KOPT-K1 (cell line): ENCODE data around the gene ERBB4.
"Not testable (repeated sequence)": the region's sequence is repeated elsewhere in the genome, so short reads cannot be mapped to it uniquely, and the experiment has no call there.

Source experiments
- H3K27ac ChIP-seq: fragments of 200-600 bp; sonication (generic); 2 replicates; pipeline ENCODE4 v1.5.1; 2016; ENCODE audit warnings: antibody characterized with exemption, mild to moderate bottlenecking, low read depth, low read length; ENCODE audit not compliant: poor library complexity, severe bottlenecking
- H3K36me3 ChIP-seq: fragments of 200-600 bp; sonication (generic); 2 replicates; pipeline ENCODE4 v1.5.1; 2017; ENCODE audit warnings: antibody characterized with exemption, mild to moderate bottlenecking, low read length, moderate library complexity; ENCODE audit not compliant: insufficient read depth
- H3K9me3 ChIP-seq: fragments of 200-600 bp; sonication (generic); 2 replicates; pipeline ENCODE4 v1.5.1; 2017; ENCODE audit warnings: antibody characterized with exemption, low read length, mild to moderate bottlenecking; ENCODE audit not compliant: insufficient read depth, poor library complexity, severe bottlenecking

ERBB4 gene

GRCh38 chr2:212135739-212136138 lies 402.9 kb downstream of the ERBB4 start:
- no peak overlapping the region for H3K27ac ChIP-seq
- no peaks in the 10 kb centered on the region for H3K9me3 ChIP-seq
- H3K36me3 ChIP-seq, result no peaks in the 10 kb centered on the region

DNA sequence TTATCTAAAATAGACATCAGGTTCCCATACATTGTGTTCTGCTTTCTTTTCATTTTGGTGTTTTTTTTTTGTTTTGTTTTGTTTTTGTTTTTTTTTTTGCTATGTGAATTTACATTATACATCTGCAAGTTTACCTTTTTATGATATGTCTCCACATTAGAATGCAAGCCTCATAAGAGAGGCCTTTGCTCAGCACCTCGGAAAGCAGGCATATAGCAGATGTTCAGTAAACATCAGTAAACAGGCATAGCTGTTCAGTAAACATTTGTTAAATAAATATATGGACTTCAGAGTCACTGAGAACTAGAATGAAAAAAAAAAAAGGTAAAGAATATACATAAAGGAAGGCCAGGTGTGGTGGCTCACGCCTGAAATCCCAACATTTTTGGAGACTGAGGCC lies 405.3 kb downstream of the ERBB4 start:
- H3K9me3 ChIP-seq, result no peaks in the 10 kb centered on the region
- H3K27ac ChIP-seq, result no peak overlapping the region
- no peaks in the 10 kb centered on the region for H3K36me3 ChIP-seq

- H3K27ac ChIP-seq, result no peak overlapping the region
- H3K36me3 ChIP-seq, result no peaks in the 10 kb centered on the region
- H3K9me3 ChIP-seq, result no peaks in the 10 kb centered on the region
Observed at GRCh38 chr2:212124598-212124997, 414.0 kb downstream of the ERBB4 start.

DNA sequence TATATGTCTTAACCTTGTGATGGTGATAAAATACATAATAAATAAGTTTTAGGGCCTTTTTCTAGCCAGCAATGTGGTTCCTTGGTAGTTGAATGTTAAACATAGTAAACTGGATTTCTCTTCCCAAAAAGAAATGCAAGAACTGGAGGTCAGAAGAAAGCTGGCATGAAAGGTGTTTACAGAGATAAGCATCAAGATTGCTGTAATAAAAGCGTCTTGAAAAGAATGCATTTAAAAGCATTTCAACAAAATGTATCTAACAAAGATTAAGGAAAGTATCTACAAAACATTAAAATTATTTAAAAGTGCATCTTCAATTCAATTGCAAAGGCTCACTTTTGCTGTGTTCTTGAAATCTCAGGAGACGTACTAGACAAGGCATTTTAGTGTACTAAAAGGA lies 419.0 kb downstream of the ERBB4 start:
- no peaks in the 10 kb centered on the region for H3K36me3 ChIP-seq
- H3K9me3 ChIP-seq, result no peaks in the 10 kb centered on the region
- H3K27ac ChIP-seq, result no peak overlapping the region

GRCh38 chr2:212117926-212118325 lies 420.7 kb downstream of the ERBB4 start:
- H3K27ac ChIP-seq, result no peak overlapping the region
- H3K9me3 ChIP-seq, result no peaks in the 10 kb centered on the region
- no peaks in the 10 kb centered on the region for H3K36me3 ChIP-seq

- Histone ChIP-seq H3K9me3 (no peaks in the 10 kb centered on the region), H3K36me3 (no peaks in the 10 kb centered on the region), H3K27ac (no peak overlapping the region)
Observed at GRCh38 chr2:212114489-212114888, 424.1 kb downstream of the ERBB4 start.

GRCh38 chr2:212112401-212112800 lies 426.2 kb downstream of the ERBB4 start:
- no peaks in the 10 kb centered on the region for H3K36me3 ChIP-seq
- H3K27ac ChIP-seq, result no peak overlapping the region
- no peaks in the 10 kb centered on the region for H3K9me3 ChIP-seq

GRCh38 chr2:212109792-212110680 lies 428.6 kb downstream of the ERBB4 start:
- Histone ChIP-seq H3K27ac (no peak overlapping the region), H3K9me3 (peaks cover 7% of the 10 kb centered on the region), H3K36me3 (no peaks in the 10 kb centered on the region)

DNA sequence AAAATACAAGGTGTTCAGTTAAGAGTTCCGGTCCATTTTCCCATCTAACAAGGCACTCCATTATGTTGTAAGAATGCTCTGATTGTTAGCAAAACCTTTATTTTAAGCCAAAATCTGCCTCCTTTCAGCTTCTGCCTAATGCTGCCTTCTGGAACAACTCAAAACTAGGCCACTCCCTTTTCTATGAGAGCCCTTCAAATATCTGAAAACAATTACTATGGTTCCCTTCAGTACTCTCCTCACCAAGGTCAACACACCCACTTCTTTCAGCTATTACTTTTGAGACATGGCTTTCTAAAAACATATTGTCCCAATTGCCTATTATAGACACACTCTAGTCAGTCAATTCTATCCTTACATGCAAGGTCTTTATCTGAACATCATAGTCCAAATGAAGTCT lies 429.4 kb downstream of the ERBB4 start:
- no peak overlapping the region for H3K27ac ChIP-seq
- H3K36me3 ChIP-seq, result no peaks in the 10 kb centered on the region
- peaks cover 7% of the 10 kb centered on the region for H3K9me3 ChIP-seq

DNA sequence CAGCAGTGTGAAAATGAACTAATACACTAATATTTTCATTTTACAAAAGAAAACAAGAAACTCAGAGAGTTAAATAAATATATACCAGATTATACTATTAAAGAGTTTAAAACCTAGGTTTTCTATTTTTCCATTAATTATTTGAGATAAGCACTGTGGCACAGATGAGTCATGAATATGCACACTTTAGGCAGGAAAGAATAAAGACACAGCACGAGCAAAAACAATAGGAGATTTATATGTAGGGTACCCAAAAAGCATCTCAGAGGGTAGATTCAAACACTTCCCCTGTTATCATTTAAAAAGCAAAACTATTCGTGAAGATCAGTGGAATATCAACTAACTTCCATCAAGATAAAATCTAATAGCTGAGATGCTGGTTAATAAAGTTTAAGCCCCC lies 430.6 kb downstream of the ERBB4 start:
- H3K9me3 ChIP-seq, result peaks cover 7% of the 10 kb centered on the region
- no peaks in the 10 kb centered on the region for H3K36me3 ChIP-seq
- no peak overlapping the region for H3K27ac ChIP-seq

- Histone ChIP-seq H3K36me3 (no peaks in the 10 kb centered on the region), H3K27ac (no peak overlapping the region), H3K9me3 (peaks cover 7% of the 10 kb centered on the region)
Observed at GRCh38 chr2:212107014-212107413, 431.6 kb downstream of the ERBB4 start.

DNA sequence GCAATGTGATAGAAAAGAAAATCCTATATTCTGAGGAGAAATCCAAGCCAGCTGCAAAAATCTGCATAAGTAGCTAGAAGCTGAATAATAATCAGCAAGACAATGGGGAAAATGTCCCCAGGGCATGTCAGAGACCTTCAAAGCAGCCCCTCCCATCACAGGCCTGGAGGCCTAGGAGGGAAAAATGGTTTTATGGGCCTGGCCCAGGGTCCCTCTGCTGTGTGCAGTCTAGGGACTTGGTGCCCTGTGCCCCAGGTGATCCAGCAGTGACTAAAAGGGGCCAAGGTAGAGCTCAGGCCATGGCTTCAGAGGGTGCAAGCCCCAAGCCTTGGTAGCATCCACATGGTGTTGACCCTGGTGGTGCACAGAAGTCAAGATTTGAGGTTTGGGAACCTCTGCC lies 432.1 kb downstream of the ERBB4 start:
- not testable (repeated sequence) for H3K9me3 ChIP-seq, H3K36me3 ChIP-seq, H3K27ac ChIP-seq

DNA sequence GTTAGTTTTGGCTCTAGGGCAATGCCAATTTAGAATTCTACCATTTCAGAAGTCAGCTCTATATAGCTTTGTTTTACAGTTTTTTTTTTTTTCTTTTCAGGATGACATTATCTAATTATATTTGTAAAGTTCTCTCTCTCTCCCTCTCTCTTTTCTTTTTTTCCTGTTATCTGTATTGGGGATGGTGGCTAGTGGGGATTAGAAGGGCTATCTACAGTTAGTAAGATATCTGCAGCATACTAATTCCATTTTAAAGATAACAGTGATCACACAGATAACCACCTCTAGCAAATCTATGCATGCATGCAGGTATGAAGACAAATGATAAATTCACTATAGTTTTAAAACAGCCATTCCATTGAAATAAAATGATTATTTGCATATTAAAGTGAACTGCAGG lies 438.9 kb downstream of the ERBB4 start:
- H3K36me3 ChIP-seq, result no peaks in the 10 kb centered on the region
- no peak overlapping the region for H3K27ac ChIP-seq
- H3K9me3 ChIP-seq, result no peaks in the 10 kb centered on the region

- no peak overlapping the region for H3K27ac ChIP-seq
- no peaks in the 10 kb centered on the region for H3K36me3 ChIP-seq
- H3K9me3 ChIP-seq, result no peaks in the 10 kb centered on the region
Observed at GRCh38 chr2:212098966-212099365, 439.6 kb downstream of the ERBB4 start.

- no peak overlapping the region for H3K27ac ChIP-seq
- no peaks in the 10 kb centered on the region for H3K36me3 ChIP-seq
- no peaks in the 10 kb centered on the region for H3K9me3 ChIP-seq
Observed at GRCh38 chr2:212097001-212097400, 441.6 kb downstream of the ERBB4 start.

GRCh38 chr2:212089873-212090272 lies 448.7 kb downstream of the ERBB4 start:
- Histone ChIP-seq H3K27ac (no peak overlapping the region), H3K36me3 (no peaks in the 10 kb centered on the region), H3K9me3 (no peaks in the 10 kb centered on the region)
